Right lobe of liver (tissue), 6 donors: ENCODE results near the gene CFAP20DC. TPM values are rescaled to one million over a fixed set of nuclear protein-coding genes. Genes with fewer than 3 reads are reported as not detected.

Experiments used
- ATAC-seq, 4 donors: fragments of 200-7000 bp; cut with Tn5 transposase; one replicate each; pipeline ENCODE4 v1.9.1; 2020; ENCODE audit warnings: mild to moderate bottlenecking in 4 of 4, moderate library complexity in 4 of 4
- DNase-seq, 3 donors: peaks; one replicate each; pipeline ENCODE4 v3.0.0-alpha.2; 2020
- H3K27ac ChIP-seq, 3 donors: fragments of 200-600 bp; one replicate each; pipeline ENCODE4 v1.8.0; 2022
- H3K27me3 ChIP-seq, 2 donors: fragments of 200-600 bp; one replicate each; pipeline ENCODE4 v1.8.0; 2022
- H3K36me3 ChIP-seq, 4 donors: fragments of 200-600 bp; sonication (generic) in 1 of 4; one replicate each; pipeline versions ENCODE4 v1.5.1 to v1.8.0; 2017 to 2022; ENCODE audit warnings: control low read depth in 1 of 4
- H3K4me1 ChIP-seq, 4 donors: fragments of 200-600 bp; sonication (generic) in 1 of 4; one replicate each; pipeline versions ENCODE4 v1.5.1 to v1.8.0; 2017 to 2022; ENCODE audit warnings: control low read depth in 1 of 4
- H3K4me3 ChIP-seq, 3 donors: fragments of 200-600 bp; one replicate each; pipeline ENCODE4 v1.8.0; 2022
- H3K9me3 ChIP-seq, 4 donors: fragments of 200-600 bp; sonication (generic) in 1 of 4; one replicate each; pipeline versions ENCODE4 v1.5.1 to v1.8.0; 2017 to 2022; ENCODE audit warnings: control low read depth in 1 of 4
- CTCF ChIP-seq, 4 donors: fragments of 200-600 bp in 3 of 4; fragments of 450-650 bp in 1 of 4; IDR thresholded peaks; one replicate each; pipeline versions ENCODE4 v1.5.1 to v1.8.0; 2016 to 2022; ENCODE audit warnings: antibody characterized with exemption in 4 of 4, mild to moderate bottlenecking in 2 of 4
- POLR2A ChIP-seq: fragments of 450-650 bp; IDR thresholded peaks from one replicate; pipeline ENCODE4 v1.6.1; 2017; ENCODE audit warnings: antibody characterized with exemption, mild to moderate bottlenecking
- WGBS: methylation state at CpG from one replicate; pipeline ENCODE4 v1.1.6; 2018; ENCODE audit warnings: low coverage, low lambda C conversion rate; ENCODE audit not compliant: insufficient coverage; ENCODE audit errors: missing lambda C conversion rate; 5-methylcytosine and 5-hydroxymethylcytosine counted together
- intact Hi-C, 2 donors: fragments of 100-400 bp; cut with DNase I; formaldehyde crosslinking; loops; one replicate each; pipeline versions ENCODE4 v1.11.2 to v1.14.1; 2022
- total RNA-seq, 6 experiments: library from RNA; depleted of rRNA in 2 of 6; stranded (reverse); fragments of >200 nt in 2 of 6; fragmentation: NEBNext Ultra II Directional in 3 of 6; extraction: Animal tissue kit (Norgen Biotek cat#: 25700) in 3 of 6; gene quantifications; one replicate each; pipeline versions ENCODE4 v1.1.0 to v1.2.4, GENCODE V29; 2016 to 2023
- donor health status: DM: no; HTN: yes; CAD: no.
- donor health status: DM: no; HTN: no; CAD: no.
- donor health status: DM: no; HTN: no; CAD: no.
- donor health status: DM: no; HTN: yes; CAD: no.
- donor health status: DM: no; HTN: yes; CAD: no.

Gene CFAP20DC
- total RNA-seq, 6 experiments from 2014 or later, result 0.67 to 2.7 (median 1.5) TPM

- no peaks in the 10 kb centered on the region for H3K9me3 ChIP-seq
- no peaks in the 10 kb centered on the region for H3K36me3 ChIP-seq
- DNase-seq, result no peak
- H3K4me1 ChIP-seq, result no peaks in the 10 kb centered on the region
- no peak for TF ChIP-seq POLR2A
- no peak for TF ChIP-seq CTCF (IDR thresholded peaks at IDR 0.05)
- intact Hi-C loops, result no loop called here
- H3K27ac ChIP-seq, result no peak overlapping the region
- no peaks in the 10 kb centered on the region for H3K27me3 ChIP-seq
- H3K4me3 ChIP-seq, result no peak overlapping the region
- no peak for ATAC-seq
Measured at GRCh38 chr3:59074764-59075163, 24.9 kb upstream of the CFAP20DC start.

GRCh38 chr3:59072681-59073080 lies 22.9 kb upstream of the CFAP20DC start:
- no peaks in the 10 kb centered on the region for H3K36me3 ChIP-seq
- no peaks in the 10 kb centered on the region for H3K27me3 ChIP-seq
- 61% methylated on average over 6 of the region's 6 CpGs for WGBS
- H3K4me1 ChIP-seq, result no peaks in the 10 kb centered on the region
- intact Hi-C loops, result no loop called here
- no peak for TF ChIP-seq CTCF (IDR thresholded peaks at IDR 0.05)
- TF ChIP-seq POLR2A, result no peak
- no peak for DNase-seq
- no peak for ATAC-seq
- H3K9me3 ChIP-seq, result no peaks in the 10 kb centered on the region
- H3K4me3 ChIP-seq, result no peak overlapping the region
- no peak overlapping the region for H3K27ac ChIP-seq

- DNase-seq (no peak), ATAC-seq (no peak)
- H3K36me3 ChIP-seq, result no peaks in the 10 kb centered on the region
- TF ChIP-seq CTCF (IDR thresholded peaks at IDR 0.05), result no peak
- no peak for TF ChIP-seq POLR2A
- H3K27ac ChIP-seq, result no peak overlapping the region
- WGBS, result 47% methylated on average over 2 of the region's 2 CpGs
- no peak overlapping the region for H3K4me3 ChIP-seq
- no peaks in the 10 kb centered on the region for H3K4me1 ChIP-seq
- H3K27me3 ChIP-seq, result no peaks in the 10 kb centered on the region
- intact Hi-C loops, result no loop called here
- H3K9me3 ChIP-seq, result no peaks in the 10 kb centered on the region
Measured at GRCh38 chr3:59069838-59070237, 20.0 kb upstream of the CFAP20DC start.

- 74% methylated on average over 6 of the region's 7 CpGs for WGBS
- Histone ChIP-seq H3K27ac (no peak overlapping the region), H3K27me3 (no peaks in the 10 kb centered on the region), H3K4me3 (no peak overlapping the region), H3K9me3 (no peaks in the 10 kb centered on the region), H3K36me3 (no peaks in the 10 kb centered on the region), H3K4me1 (no peaks in the 10 kb centered on the region)
- TF ChIP-seq CTCF (IDR thresholded peaks at IDR 0.05), result no peak
- no peak for TF ChIP-seq POLR2A
- ATAC-seq, result no peak
- DNase-seq, result no peak
- intact Hi-C loops, result no loop called here
Measured at GRCh38 chr3:59065240-59065639, 15.4 kb upstream of the CFAP20DC start.

- Histone ChIP-seq H3K36me3 (no peaks in the 10 kb centered on the region), H3K27me3 (no peaks in the 10 kb centered on the region), H3K9me3 (no peaks in the 10 kb centered on the region), H3K27ac (no peak overlapping the region), H3K4me1 (no peaks in the 10 kb centered on the region), H3K4me3 (no peak overlapping the region)
- DNase-seq, result no peak
- WGBS, result 77% methylated on average over 2 of the region's 3 CpGs
- intact Hi-C loops, result no loop called here
- no peak for TF ChIP-seq CTCF (IDR thresholded peaks at IDR 0.05)
- TF ChIP-seq POLR2A, result no peak
- no peak for ATAC-seq
Measured at GRCh38 chr3:59064728-59065127, 14.9 kb upstream of the CFAP20DC start.
